Activated CD8-positive, alpha-beta memory T cell treated with anti-CD3 and anti-CD28 coated beads for 4 hours (primary cell): ENCODE results near the gene CUEDC1.

Experiments
- DNase-seq, 2 donors: peaks; one replicate each; pipeline ENCODE4 v3.0.0-alpha.2; 2020; ENCODE audit warnings: low read depth in 2 of 2

Gene CUEDC1

DNA sequence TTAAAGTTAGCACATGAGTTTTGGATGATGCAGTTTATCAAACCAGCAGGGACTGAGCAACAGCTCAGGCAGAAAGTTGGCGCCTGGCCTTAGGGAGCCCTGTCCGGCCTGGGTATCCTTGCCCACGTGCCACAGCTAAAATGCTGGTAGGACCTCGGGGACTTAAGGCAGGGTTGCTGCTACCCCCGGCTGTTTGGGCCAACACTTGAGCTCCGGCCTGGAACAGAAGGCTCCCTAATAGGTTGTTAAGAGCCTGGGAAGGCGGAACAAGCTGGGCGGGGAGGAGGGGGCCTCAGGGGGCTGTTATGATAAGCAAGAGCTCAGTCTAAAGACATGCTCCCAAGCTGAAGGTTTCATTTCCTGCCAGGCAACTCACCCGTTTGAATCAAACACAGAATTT, 39.7 kb downstream of the CUEDC1 start:
- no peak for DNase-seq

DNA sequence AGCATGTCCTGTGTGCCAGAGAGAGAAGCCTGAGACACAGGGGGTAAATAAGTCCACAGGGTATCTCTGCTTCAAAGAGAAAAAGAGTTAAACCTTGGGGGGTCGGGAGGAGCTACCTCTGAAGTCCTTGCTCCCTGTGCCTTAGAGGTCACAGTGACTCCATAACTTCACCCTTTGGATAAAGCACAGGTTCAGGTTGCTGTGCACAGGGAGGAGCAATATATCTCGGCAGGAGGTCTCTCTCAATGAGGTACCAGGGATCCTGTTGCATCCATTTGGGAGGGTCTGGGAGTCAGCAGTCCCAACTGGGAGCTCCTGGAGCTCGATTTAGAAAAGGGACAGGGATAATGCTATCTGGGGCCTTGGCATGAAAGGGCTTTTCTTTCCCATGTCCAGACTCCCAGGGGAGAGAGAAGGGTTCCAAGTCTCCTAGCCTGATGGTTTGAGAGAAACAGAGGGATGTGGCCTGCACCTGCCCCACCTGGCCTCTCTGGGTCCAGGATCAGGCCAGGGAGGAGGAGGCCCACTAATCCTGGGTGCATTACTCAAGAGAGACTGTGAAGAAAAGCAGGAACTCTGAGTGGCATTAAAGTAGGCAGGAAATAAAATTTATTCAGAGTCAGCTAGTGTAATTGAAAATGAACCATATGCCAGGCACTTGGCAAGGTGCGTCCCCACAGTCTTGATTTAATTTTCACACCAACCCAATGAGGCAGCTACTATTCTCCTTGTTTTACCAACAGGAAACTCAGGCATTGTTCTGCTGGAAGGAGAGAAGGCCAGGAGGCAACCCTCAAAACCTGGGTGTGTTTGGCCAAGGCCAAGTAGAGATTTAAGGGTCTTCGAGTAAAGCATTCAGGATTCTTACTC, 40.7 kb downstream of the CUEDC1 start:
- no peak for DNase-seq

DNA sequence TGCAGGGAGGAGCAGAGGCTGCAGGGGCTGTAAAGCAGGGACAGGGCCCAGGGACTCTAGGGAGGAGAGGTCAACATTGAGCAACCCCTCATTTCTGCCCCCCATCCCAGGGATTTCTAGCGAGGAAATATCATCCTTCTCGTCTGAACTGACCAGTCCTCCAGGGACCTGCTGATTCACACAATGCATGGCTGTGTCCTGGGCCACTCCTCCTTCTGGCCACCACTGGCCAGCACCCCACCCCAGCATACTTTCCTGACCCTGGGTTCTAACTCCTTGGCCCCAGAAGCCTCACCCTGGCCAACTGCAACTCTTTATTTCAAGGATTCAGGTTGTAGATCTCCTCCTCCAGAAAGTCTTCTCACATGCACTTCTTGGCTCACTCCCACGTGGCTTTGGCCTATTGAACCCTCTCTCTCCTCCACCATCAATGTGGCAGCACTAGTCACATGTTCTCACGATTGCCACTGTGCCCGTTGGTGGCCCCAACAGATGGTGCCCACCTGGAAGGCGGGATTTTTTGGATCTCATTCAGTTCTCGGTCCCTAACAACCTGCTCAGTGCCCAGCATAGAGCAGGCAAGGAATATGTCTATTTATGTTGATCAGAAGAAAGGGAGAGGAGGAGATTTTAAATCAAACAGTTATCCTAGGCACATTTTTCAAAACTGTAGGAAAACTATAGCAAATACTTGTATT, 41.5 kb downstream of the CUEDC1 start:
- DNase-seq = no peak

DNA sequence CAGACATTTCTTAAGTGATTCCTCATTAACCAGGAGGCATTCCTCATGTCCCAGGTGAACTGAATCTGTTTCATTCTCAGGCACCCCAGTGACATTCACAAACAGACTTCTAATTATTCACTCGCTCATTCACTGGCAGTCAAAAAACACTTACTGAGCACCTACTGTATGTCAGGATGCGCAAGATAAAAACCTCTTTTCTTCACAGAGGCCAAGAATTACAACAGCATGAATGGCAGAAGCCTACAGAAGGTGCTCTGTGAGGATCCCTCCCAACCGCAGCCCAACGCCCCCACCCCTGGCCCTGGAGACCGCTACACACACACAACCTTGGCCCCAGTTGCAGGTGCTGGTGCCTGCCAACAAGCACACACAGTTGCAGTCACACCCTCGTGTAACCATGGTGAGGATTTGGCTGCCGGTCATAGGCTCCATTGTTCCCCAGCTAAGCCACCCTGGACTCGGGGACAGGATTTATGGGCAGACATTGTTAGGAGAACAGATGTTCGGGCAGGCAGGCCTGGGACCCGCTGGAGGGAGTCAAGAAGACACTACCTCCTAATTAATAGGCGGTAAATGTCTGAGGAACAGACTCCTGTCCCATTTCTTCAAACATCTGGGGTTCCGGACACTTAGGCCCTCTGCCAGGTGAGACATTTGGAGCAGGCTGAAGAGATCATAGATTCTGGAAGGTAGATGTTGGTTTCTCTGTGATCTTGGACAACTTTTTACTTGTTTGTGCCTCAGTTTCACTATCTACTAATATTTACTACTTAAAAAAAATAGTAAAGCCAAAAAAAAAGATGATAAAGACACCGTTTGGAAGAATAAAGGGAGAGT, 43.2 kb downstream of the CUEDC1 start:
- DNase-seq = no peak

DNA sequence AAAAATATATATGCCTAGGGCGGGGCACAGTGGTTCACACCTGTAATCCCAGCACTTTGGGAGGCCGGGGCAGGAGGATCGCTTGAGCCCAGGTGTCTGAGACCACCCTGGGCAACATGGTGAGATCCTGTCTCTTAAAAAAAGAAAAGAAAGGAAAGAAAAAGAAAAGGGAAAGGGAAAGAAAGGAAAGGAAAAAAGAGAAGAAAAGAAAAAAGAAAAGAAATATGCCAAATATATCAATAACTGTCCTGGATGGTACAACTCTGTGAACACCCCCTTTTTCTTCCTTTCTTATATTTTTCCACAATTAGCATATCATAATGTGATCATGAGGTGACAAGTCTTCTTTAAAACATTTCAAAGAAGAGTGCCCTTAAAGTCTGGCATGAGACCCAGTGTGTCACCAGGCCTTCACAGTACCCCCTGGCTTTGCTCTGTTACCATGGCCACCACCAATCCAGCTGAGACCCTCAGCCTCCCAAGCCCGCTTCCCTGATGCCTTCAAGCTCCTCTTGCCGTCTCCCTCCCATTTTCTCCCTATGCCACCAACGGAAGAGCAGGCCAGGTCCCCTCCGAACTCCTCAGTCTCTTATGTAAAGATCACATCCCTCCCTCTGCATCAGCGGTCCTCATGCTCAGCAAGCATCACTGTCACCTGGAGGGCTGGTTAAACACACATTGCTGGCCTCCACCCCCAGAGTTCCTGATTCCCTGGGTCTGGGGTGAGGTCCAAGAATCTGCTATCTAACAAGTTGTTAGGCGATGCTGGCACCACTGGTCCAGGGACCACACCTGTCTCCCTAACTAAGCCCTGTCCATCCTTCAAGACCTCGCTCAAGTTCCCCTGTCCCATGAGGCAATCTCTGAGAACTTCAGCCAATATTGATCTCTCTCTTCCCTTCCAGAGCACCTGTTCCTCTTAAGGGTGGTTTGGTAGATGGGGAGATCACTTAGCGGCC, 44.5 kb downstream of the CUEDC1 start:
- no peak for DNase-seq

DNA sequence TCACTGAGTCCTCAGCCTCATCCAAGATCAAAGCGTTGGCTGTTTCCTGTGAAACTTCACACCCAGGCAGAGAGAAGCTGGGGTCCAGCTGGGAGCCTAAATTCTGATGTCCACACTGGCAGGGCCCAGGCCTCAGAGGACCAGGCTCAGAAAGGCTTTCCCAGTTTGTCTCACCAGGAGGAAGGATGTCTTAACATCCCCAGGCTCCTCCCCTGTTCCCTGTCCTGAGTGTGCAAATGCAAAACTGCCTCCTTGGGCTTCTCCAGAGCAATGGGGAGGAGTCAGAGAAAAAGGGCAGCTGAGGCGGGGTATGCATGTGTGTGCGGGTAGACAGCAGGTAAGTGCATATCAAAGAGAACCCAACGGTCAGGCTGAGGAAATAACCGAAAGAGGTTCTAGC, 45.7 kb downstream of the CUEDC1 start:
- no peak for DNase-seq

DNA sequence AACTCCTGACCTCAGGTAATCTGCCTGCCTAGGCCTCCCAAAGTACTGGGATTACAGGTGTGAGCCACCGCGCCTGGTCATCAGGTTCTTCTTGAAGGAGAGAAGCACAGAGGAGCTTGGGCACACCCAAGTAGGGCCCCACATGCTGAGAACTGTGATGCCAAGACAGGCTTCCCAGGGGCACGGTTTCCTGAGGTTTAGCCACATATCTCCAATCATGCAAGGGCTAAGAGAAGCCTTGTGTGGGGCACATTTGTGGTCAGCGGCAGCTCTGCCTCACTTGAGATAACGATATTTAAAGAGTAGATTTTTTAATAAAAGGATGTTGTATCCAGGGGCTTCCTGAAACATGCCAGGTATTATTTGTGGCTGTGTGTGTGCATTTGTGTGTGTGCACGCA, 46.9 kb downstream of the CUEDC1 start:
- no peak for DNase-seq

DNA sequence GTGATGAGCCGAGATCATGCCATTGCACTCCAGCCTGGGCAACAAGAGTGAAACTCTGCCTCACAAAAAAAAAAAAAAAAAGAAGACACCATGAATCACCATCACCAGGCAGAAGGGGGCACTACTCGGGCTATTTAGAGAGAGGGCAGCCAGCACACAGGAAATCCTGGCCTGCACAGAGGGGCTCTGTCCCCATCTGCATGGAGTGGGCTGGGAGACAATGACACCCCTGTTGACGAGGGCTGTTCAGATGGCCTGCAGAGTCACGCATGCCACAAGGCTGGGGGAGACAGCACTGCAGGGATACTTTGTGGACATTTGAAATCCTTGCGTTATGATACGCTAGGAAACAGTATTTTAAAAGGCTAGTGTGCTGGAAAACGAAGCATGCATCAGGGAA, 48.3 kb downstream of the CUEDC1 start:
- no peak for DNase-seq

DNA sequence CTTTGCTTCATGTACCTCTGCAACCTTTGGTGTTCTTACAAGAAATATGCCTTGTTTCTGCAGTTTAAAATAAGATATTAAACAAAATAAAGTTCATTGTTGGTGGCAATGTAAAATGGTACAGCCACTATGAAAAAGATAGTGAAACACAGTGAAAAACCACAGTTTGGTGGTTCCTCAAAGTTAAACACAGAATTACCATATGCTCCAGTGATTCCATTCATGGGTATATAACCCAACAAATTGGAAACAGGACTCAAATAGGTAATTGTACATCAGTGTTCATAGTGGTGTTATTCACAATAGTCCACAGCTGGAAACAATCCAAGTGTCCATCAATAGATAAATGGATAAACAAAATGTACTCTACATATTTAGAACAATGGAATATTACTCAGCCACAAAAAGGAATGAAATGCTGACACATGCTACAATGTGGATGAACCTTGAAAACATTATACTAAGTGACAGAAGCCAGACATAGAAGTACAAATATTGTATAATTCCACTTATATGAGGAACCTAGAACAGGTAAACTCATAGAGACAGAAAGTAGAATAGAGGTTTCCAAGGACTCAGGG, 49.2 kb downstream of the CUEDC1 start:
- no peak for DNase-seq

DNA sequence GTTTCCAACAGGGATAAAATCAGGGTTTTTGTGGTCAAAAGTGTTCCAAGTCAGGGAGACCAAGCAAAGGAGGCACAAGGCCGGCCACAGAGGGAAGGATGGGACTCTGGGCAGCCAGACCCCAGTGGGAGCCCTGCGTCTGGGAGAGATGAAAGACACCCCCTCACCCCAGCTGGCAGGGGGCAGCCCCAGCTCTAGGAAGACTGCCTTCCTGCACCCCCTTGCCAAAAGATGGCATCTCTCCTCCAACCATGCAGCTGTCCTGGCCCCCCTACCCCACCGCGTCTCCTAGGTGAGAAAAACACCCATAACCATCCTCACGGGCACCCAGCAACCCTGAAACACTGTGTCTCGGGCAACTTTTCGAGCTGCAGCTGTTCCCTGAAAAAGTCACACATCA, 51.3 kb downstream of the CUEDC1 start:
- no peak for DNase-seq

DNA sequence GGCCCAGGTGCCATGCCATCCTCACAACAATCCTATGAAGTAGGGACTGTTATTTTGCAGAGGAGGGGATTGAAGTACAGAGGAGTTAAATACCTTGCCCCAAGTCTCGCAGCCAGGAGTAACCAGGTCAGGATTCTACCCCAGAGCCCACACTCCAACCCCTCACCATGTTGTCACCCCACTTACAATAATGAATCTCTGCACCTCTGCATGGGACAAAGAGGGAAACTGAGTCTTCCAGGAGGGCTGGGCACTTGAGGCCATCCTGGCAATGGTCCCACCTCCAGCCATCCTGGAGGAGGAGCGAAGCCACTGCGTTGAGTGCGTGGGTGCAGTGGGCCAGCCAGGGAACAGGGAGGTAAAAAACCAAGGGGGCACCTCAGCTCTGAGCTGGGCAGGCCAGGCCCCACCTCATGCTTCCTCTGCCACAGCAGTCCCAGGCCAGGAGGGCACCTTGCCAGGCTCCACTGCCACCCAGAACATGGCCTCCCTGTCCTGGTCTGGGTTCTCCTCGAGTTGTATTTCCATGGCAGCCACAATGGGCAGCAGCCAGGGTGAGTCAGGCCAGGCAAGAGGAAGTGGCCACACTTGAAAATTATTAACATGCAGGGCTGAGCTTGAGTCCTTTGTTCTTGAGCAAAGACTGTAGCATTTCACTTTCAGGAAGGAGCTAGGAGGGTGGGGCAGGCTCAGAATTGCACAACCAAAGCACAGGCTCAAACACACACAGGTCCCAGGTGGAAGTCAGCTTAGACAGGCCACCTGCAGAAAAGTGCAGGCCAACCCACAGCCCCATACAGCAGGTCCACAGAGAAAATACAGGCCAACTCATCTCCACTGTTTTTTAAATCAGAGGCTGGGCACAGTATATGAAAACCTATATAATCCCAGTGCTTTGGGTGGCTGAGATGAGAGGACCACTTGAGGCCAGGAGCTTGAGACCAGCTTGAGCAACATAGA, 52.1 kb downstream of the CUEDC1 start:
- no peak for DNase-seq

DNA sequence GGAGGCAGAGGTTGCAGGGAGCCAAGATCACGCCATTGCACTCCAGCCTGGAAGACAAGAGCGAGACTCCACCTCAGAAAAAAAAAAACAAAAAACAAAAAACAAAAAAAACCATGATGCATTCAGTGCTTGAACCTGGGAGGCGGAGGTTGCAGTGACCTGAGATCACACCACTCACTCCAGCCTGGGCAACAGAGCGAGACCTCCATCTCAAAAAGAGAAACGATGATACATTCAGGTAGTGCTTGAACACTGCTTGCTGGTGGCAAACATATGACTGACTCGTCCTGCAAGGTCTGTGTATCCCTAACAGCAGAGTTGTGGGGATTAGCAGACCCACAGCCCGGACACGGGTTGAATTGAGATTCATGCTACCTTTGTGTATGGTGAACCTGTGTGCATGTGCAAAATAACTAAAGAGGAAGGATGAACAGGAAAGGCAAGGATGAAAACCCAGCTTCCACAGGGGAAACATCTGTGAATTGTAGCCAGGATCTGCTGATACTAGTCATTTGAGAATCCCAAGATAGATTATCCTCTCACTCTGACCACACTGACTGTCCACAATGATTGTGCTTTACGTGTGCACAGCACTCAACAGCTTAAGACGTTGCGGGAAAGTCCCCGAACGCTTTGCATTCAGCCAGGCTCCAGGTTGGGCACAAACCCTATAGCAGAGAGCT, 53.0 kb downstream of the CUEDC1 start:
- DNase-seq = no peak

DNA sequence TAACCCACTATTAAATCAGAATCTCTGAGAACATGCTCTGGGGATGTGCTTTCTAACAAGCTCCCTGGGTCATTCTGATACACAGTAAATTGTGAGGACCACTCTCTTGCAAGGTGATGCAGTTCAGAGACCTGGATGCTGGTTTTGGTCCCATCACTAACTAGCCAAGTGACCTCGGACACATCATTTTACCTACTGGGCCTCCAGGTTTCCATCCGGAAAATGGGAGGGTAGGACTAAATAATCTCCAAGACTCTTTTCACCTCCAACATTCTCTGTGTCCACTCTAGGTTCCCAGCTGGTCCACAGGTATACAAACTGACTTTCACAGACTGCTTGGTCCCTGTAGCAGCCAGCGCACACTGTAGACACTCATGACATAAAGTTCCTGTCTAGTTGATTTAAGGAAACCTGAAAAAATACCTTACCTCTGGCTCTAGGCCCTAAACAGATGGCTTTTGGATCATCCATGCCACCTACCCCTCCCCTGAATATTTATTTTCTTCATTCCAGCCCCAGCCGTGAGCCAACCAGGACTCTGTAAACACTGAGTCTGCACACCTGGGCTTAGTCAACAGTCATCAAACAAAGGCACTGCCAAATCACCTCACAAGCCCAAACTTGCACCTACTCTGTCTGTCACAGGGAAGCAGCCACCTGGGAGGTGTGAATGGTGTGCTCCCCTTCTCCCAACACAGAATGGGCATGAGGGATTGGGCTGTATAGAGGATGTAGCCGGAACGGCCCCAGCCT, 54.0 kb downstream of the CUEDC1 start:
- no peak for DNase-seq

DNA sequence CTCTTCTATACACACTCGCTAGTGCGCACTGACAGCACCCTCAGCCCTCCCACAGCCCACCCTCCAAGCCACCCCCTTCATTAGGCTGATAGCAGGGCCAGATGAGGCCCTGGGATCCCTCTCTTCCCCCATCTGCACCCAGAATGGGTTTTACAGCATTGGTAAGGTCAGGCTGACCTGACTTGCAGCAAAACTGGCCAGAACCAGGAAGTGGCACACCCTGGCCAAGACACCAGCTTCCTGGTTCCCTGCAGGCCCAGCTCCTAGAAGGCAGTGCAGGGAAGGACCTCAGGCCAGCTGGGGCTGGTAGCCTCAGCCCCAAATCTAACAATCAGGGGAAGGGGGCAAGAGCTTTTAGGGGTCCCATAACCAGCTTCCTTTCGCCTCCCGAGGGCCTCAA, 55.4 kb downstream of the CUEDC1 start:
- DNase-seq = no peak

DNA sequence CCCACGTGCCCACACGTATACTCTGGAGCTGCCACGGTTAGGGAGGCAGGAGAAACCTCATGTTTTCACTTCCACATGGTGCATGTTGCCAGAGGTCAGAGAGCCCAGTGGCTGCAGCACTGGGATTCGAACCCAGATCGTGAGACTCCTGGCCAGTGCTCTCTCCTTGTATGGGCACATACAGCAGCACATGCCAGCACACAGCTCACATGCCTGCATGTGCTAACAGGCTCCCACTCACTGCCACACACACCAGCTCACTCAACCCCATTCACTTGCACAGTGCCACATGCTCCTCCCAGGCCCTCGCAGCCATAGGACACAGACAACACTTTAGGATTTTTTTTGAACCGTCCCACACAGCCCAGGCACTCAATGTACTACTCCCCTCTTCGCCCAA, 55.8 kb downstream of the CUEDC1 start:
- DNase-seq = no peak

DNA sequence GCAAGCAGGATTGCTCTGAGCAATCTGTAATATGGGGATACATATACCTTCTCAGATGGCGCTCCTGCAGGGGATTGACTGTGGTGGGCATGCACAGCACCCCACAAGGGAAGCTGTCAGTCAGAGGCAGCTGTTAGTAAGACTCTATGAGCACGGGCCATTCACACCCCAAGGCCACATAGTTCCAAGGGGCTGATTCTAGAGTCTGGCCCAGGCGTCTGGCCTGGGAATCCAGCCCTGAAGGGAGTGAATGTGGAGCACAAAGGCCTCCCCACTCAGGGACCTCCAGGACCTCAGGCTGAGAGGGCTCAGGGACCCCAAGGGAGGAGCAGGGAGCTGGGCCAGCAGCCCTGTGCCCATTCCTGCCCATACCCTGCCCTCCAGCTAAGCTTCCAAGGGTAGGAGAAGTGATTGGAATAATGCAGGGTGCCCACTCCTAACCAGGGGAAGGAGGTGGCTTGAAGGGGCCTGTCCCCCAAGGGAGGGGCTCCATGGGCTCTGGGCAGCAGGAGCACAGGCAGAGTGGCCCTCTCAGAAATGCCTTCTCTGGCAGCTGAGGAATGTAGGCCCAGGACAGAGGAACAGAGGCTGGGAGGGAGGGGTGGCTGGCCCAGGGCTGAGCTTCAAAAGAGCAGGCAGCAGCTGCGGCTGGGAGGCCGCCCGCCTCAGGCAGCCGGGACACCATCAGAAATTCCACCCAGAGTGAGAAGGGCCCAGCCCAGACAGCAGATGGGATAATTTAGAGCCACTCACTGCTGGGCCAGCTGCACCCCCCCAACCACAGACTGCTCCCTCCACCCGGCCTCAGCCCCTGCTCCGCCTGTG, 56.5 kb downstream of the CUEDC1 start:
- DNase-seq = no peak

DNA sequence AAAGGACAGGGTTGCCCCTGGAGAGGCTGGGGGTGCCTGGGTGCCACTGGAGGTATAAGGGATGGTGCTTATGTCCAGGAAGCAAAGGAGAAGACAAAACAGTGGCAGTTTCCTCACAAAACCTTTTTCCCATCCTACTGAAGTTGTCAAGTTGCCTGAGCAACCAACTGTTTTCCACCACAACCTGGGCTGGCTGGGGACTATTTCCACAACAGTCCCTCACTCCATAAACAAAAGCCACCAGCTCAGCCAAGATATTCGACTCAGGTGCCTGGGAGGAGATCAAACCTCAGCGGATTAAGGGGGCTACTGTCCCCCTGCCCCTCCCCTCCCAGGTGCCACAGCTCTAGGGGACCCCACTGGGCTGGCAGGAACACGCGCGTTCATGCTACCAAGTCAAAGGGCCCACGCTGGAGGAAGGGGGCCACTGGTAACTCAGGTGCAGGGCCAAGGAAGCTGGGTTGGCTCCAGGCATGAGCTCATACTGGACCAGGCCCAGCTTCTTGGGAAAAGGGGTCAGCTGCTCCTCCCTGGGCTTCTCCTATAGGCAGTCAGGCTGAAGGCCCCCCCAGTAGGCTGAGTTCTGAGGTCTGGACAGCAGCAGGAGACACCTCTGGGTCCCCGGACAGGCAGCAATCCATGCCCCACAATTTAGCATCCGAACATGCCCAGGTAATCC, 59.7 kb downstream of the CUEDC1 start:
- no peak for DNase-seq
